ENCODE data around the gene PFKFB3. TPM values are rescaled to one million over a fixed set of nuclear protein-coding genes. Genes with fewer than 3 reads are reported as not detected.
A peak's percentile ranks its signal among the peaks of the same experiment; 100 is the strongest.
"Not testable (repeated sequence)": the region's sequence is repeated elsewhere in the genome, so short reads cannot be mapped to it uniquely, and the experiment has no call there.

PFKFB3 gene
- total RNA-seq, 2 experiments from 2014 or later: 57.1 to 59.3 TPM

GRCh38 chr10:6231146-6231545 is 28.4 kb downstream of the PFKFB3 start:
- H3K4me3 Mint-ChIP-seq: no peak overlapping the region
- DNase-seq (no peak), ATAC-seq (no peak)
- H3K9me3 Mint-ChIP-seq (ENCODE audit: low read depth): no peaks in the 10 kb centered on the region
- peak overlapping the region; percentile 37 for H3K27ac Mint-ChIP-seq
- peaks cover 49% of the 10 kb centered on the region for H3K36me3 Mint-ChIP-seq
- no peaks in the 10 kb centered on the region for H3K27me3 Mint-ChIP-seq
- CTCF ChIA-PET: no interaction called here
- H3K4me1 Mint-ChIP-seq: peaks cover 6% of the 10 kb centered on the region

GRCh38 chr10:6231730-6232129 is 29.0 kb downstream of the PFKFB3 start:
- ATAC-seq (no peak), DNase-seq (no peak)
- CTCF ChIA-PET: no interaction called here
- H3K36me3 Mint-ChIP-seq: peaks cover 50% of the 10 kb centered on the region
- H3K27me3 Mint-ChIP-seq: no peaks in the 10 kb centered on the region
- no peak overlapping the region for H3K4me3 Mint-ChIP-seq
- H3K4me1 Mint-ChIP-seq: peaks cover 6% of the 10 kb centered on the region
- H3K9me3 Mint-ChIP-seq (ENCODE audit: low read depth): no peaks in the 10 kb centered on the region
- no peak overlapping the region for H3K27ac Mint-ChIP-seq

GRCh38 chr10:6232225-6232807 is 29.6 kb downstream of the PFKFB3 start:
- Mint-ChIP-seq H3K9me3 (ENCODE audit: low read depth) (no peaks in the 10 kb centered on the region), H3K36me3 (peaks cover 53% of the 10 kb centered on the region), H3K27ac (no peak overlapping the region), H3K4me3 (no peak overlapping the region), H3K27me3 (no peaks in the 10 kb centered on the region), H3K4me1 (peaks cover 10% of the 10 kb centered on the region)
- DNase-seq (no peak), ATAC-seq (no peak)
- CTCF ChIA-PET: no interaction called here

- ATAC-seq (no peak), DNase-seq (no peak)
- H3K27me3 Mint-ChIP-seq: no peaks in the 10 kb centered on the region
- H3K4me1 Mint-ChIP-seq: peaks cover 11% of the 10 kb centered on the region
- H3K27ac Mint-ChIP-seq: no peak overlapping the region
- CTCF ChIA-PET: interaction anchor here (2.7 kb wide), 1 partner anchor 31 kb away, joined by 7 read pairs; the partner anchor contains the start of gene PFKFB3
- peaks cover 55% of the 10 kb centered on the region for H3K36me3 Mint-ChIP-seq
- no peak overlapping the region for H3K4me3 Mint-ChIP-seq
- H3K9me3 Mint-ChIP-seq (ENCODE audit: low read depth): no peaks in the 10 kb centered on the region
Measured at GRCh38 chr10:6232846-6233724, 30.4 kb downstream of the PFKFB3 start.

- ATAC-seq (no peak), DNase-seq (no peak)
- Mint-ChIP-seq H3K36me3 (peaks cover 54% of the 10 kb centered on the region), H3K27ac (no peak overlapping the region), H3K27me3 (no peaks in the 10 kb centered on the region), H3K4me3 (no peak overlapping the region), H3K4me1 (peaks cover 13% of the 10 kb centered on the region), H3K9me3 (ENCODE audit: low read depth) (no peaks in the 10 kb centered on the region)
- CTCF ChIA-PET: interaction anchor here (2.7 kb wide), 1 partner anchor 32 kb away, joined by 7 read pairs; the partner anchor contains the start of gene PFKFB3
Measured at GRCh38 chr10:6233725-6234277, 31.1 kb downstream of the PFKFB3 start.

- ATAC-seq (no peak), DNase-seq (no peak)
- no peak overlapping the region for H3K27ac Mint-ChIP-seq
- no peaks in the 10 kb centered on the region for H3K27me3 Mint-ChIP-seq
- H3K36me3 Mint-ChIP-seq: peaks cover 59% of the 10 kb centered on the region
- no peaks in the 10 kb centered on the region for H3K9me3 Mint-ChIP-seq (ENCODE audit: low read depth)
- peaks cover 19% of the 10 kb centered on the region for H3K4me1 Mint-ChIP-seq
- CTCF ChIA-PET: interaction anchor here (1.8 to 2.7 kb wide), 2 partner anchors 32 to 167 kb away, joined by 7 to 9 read pairs; partner anchors contain the start of gene PFKFB3
- no peak overlapping the region for H3K4me3 Mint-ChIP-seq
Measured at GRCh38 chr10:6234371-6234770, 31.6 kb downstream of the PFKFB3 start.

- ATAC-seq (no peak), DNase-seq (no peak)
- no peaks in the 10 kb centered on the region for H3K27me3 Mint-ChIP-seq
- H3K36me3 Mint-ChIP-seq: peaks cover 50% of the 10 kb centered on the region
- H3K9me3 Mint-ChIP-seq (ENCODE audit: low read depth): no peaks in the 10 kb centered on the region
- H3K4me3 Mint-ChIP-seq: no peak overlapping the region
- CTCF ChIA-PET: interaction anchor here (0.8 kb wide), 1 partner anchor 35 kb away, joined by 3 read pairs; no protein-coding TSS in a partner anchor
- H3K4me1 Mint-ChIP-seq: peaks cover 37% of the 10 kb centered on the region
- H3K27ac Mint-ChIP-seq: no peak overlapping the region
Measured at GRCh38 chr10:6236349-6237198, 33.8 kb downstream of the PFKFB3 start.

GRCh38 chr10:6237199-6237530 is 34.4 kb downstream of the PFKFB3 start:
- H3K36me3 Mint-ChIP-seq: peaks cover 49% of the 10 kb centered on the region
- no peak overlapping the region for H3K27ac Mint-ChIP-seq
- DNase-seq: no peak
- H3K27me3 Mint-ChIP-seq: no peaks in the 10 kb centered on the region
- no peak for ATAC-seq
- H3K4me3 Mint-ChIP-seq: no peak overlapping the region
- peaks cover 37% of the 10 kb centered on the region for H3K4me1 Mint-ChIP-seq
- CTCF ChIA-PET: interaction anchor here (0.8 to 1.5 kb wide), 3 partner anchors 31 to 35 kb away, joined by 3 to 7 read pairs (median 3); partner anchors contain the start of gene PFKFB3
- H3K9me3 Mint-ChIP-seq (ENCODE audit: low read depth): no peaks in the 10 kb centered on the region

- ATAC-seq; DNase-seq; H3K27me3 Mint-ChIP-seq; H3K9me3 Mint-ChIP-seq (ENCODE audit: low read depth); H3K4me3 Mint-ChIP-seq: not testable (repeated sequence)
- Mint-ChIP-seq H3K4me1 (peaks cover 37% of the 10 kb centered on the region), H3K36me3 (peaks cover 46% of the 10 kb centered on the region), H3K27ac (peak overlapping the region; percentile 21)
- CTCF ChIA-PET: interaction anchor here (0.6 to 1.9 kb wide), 5 partner anchors 36 to 167 kb away, joined by 3 to 8 read pairs (median 4); partner anchors contain the start of gene PFKFB3
Measured at GRCh38 chr10:6238587-6239212, 36.0 kb downstream of the PFKFB3 start.

- ATAC-seq (peak; percentile 99), DNase-seq (peak; percentile 91)
- no peaks in the 10 kb centered on the region for H3K9me3 Mint-ChIP-seq (ENCODE audit: low read depth)
- no peak overlapping the region for H3K4me3 Mint-ChIP-seq
- CTCF ChIA-PET: interaction anchor here (0.6 to 1.9 kb wide), 4 partner anchors 42 to 167 kb away, joined by 3 to 8 read pairs (median 4); no protein-coding TSS in a partner anchor
- H3K27ac Mint-ChIP-seq: peak overlapping the region; percentile 18
- no peaks in the 10 kb centered on the region for H3K27me3 Mint-ChIP-seq
- H3K36me3 Mint-ChIP-seq: peaks cover 40% of the 10 kb centered on the region
- H3K4me1 Mint-ChIP-seq: peaks cover 37% of the 10 kb centered on the region
Measured at GRCh38 chr10:6239213-6239991, 36.7 kb downstream of the PFKFB3 start.

- peaks cover 35% of the 10 kb centered on the region for H3K36me3 Mint-ChIP-seq
- no peak overlapping the region for H3K4me3 Mint-ChIP-seq
- H3K27ac Mint-ChIP-seq: no peak overlapping the region
- H3K9me3 Mint-ChIP-seq (ENCODE audit: low read depth): no peaks in the 10 kb centered on the region
- peaks cover 37% of the 10 kb centered on the region for H3K4me1 Mint-ChIP-seq
- no peaks in the 10 kb centered on the region for H3K27me3 Mint-ChIP-seq
- CTCF ChIA-PET: interaction anchor here (1.9 kb wide), 1 partner anchor 166 kb away, joined by 8 read pairs; no protein-coding TSS in a partner anchor
- DNase-seq (no peak), ATAC-seq (no peak)
Measured at GRCh38 chr10:6240254-6240653, 37.5 kb downstream of the PFKFB3 start.

GRCh38 chr10:6242089-6242488 is 39.4 kb downstream of the PFKFB3 start:
- no peak overlapping the region for H3K27ac Mint-ChIP-seq
- H3K4me3 Mint-ChIP-seq: no peak overlapping the region
- H3K36me3 Mint-ChIP-seq: peaks cover 20% of the 10 kb centered on the region
- ATAC-seq (no peak), DNase-seq (no peak)
- no peaks in the 10 kb centered on the region for H3K9me3 Mint-ChIP-seq (ENCODE audit: low read depth)
- peaks cover 32% of the 10 kb centered on the region for H3K4me1 Mint-ChIP-seq
- CTCF ChIA-PET: interaction anchor here (3.7 kb wide), 1 partner anchor 40 kb away, joined by 10 read pairs; the partner anchor contains the start of gene PFKFB3
- no peaks in the 10 kb centered on the region for H3K27me3 Mint-ChIP-seq
